ENCODE measurements around the gene LRTM2.

Gene LRTM2

GRCh38 chr12:1879633-1880032 lies 59.3 kb downstream of the LRTM2 start:
- Histone ChIP-seq H3K27ac (ENCODE audit: poor library complexity, severe bottlenecking) (no peak overlapping the region), H3K36me3 (ENCODE audit: low read depth) (no peaks in the 10 kb centered on the region), H3K9me3 (ENCODE audit: severe bottlenecking) (no peaks in the 10 kb centered on the region), H3K27me3 (ENCODE audit: insufficient read depth, poor library complexity, severe bottlenecking) (peaks cover 40% of the 10 kb centered on the region), H3K4me3 (ENCODE audit: severe bottlenecking) (no peak overlapping the region), H3K4me1 (ENCODE audit: insufficient read depth, poor library complexity, severe bottlenecking) (no peaks in the 10 kb centered on the region)
- ATAC-seq (ENCODE audit: low read depth) (no peak), DNase-seq (ENCODE audit: low spot score) (no peak)
- no peak for TF ChIP-seq CTCF (IDR thresholded peaks at IDR 0.05; ENCODE audit: poor library complexity, severe bottlenecking)

GRCh38 chr12:1880153-1880845 lies 59.9 kb downstream of the LRTM2 start:
- Histone ChIP-seq H3K4me1 (ENCODE audit: insufficient read depth, poor library complexity, severe bottlenecking) (no peaks in the 10 kb centered on the region), H3K27me3 (ENCODE audit: insufficient read depth, poor library complexity, severe bottlenecking) (peaks cover 33% of the 10 kb centered on the region), H3K4me3 (ENCODE audit: severe bottlenecking) (no peak overlapping the region), H3K36me3 (ENCODE audit: low read depth) (no peaks in the 10 kb centered on the region), H3K9me3 (ENCODE audit: severe bottlenecking) (no peaks in the 10 kb centered on the region), H3K27ac (ENCODE audit: poor library complexity, severe bottlenecking) (no peak overlapping the region)
- ATAC-seq (ENCODE audit: low read depth) = no peak
- no peak for TF ChIP-seq CTCF (IDR thresholded peaks at IDR 0.05; ENCODE audit: poor library complexity, severe bottlenecking)
- DNase-seq (ENCODE audit: low spot score) = no peak

GRCh38 chr12:1880876-1881275 lies 60.5 kb downstream of the LRTM2 start:
- H3K27ac ChIP-seq (ENCODE audit: poor library complexity, severe bottlenecking) = no peak overlapping the region
- no peaks in the 10 kb centered on the region for H3K36me3 ChIP-seq (ENCODE audit: low read depth)
- no peaks in the 10 kb centered on the region for H3K9me3 ChIP-seq (ENCODE audit: severe bottlenecking)
- no peak overlapping the region for H3K4me3 ChIP-seq (ENCODE audit: severe bottlenecking)
- TF ChIP-seq CTCF (IDR thresholded peaks at IDR 0.05; ENCODE audit: poor library complexity, severe bottlenecking) = no peak
- H3K27me3 ChIP-seq (ENCODE audit: insufficient read depth, poor library complexity, severe bottlenecking) = peaks cover 29% of the 10 kb centered on the region
- ATAC-seq (ENCODE audit: low read depth) (no peak), DNase-seq (ENCODE audit: low spot score) (no peak)
- H3K4me1 ChIP-seq (ENCODE audit: insufficient read depth, poor library complexity, severe bottlenecking) = no peaks in the 10 kb centered on the region

- Histone ChIP-seq H3K4me1 (ENCODE audit: insufficient read depth, poor library complexity, severe bottlenecking) (no peaks in the 10 kb centered on the region), H3K27me3 (ENCODE audit: insufficient read depth, poor library complexity, severe bottlenecking) (peaks cover 25% of the 10 kb centered on the region), H3K36me3 (ENCODE audit: low read depth) (no peaks in the 10 kb centered on the region), H3K4me3 (ENCODE audit: severe bottlenecking) (no peak overlapping the region), H3K9me3 (ENCODE audit: severe bottlenecking) (no peaks in the 10 kb centered on the region), H3K27ac (ENCODE audit: poor library complexity, severe bottlenecking) (no peak overlapping the region)
- ATAC-seq (ENCODE audit: low read depth) = no peak
- no peak for DNase-seq (ENCODE audit: low spot score)
- TF ChIP-seq CTCF (IDR thresholded peaks at IDR 0.05; ENCODE audit: poor library complexity, severe bottlenecking) = no peak
Measured at GRCh38 chr12:1881301-1881700, 60.9 kb downstream of the LRTM2 start.

- no peak for TF ChIP-seq CTCF (IDR thresholded peaks at IDR 0.05; ENCODE audit: poor library complexity, severe bottlenecking)
- Histone ChIP-seq H3K36me3 (ENCODE audit: low read depth) (no peaks in the 10 kb centered on the region), H3K9me3 (ENCODE audit: severe bottlenecking) (no peaks in the 10 kb centered on the region), H3K27ac (ENCODE audit: poor library complexity, severe bottlenecking) (no peak overlapping the region), H3K4me1 (ENCODE audit: insufficient read depth, poor library complexity, severe bottlenecking) (no peaks in the 10 kb centered on the region), H3K27me3 (ENCODE audit: insufficient read depth, poor library complexity, severe bottlenecking) (peaks cover 19% of the 10 kb centered on the region), H3K4me3 (ENCODE audit: severe bottlenecking) (no peak overlapping the region)
- ATAC-seq (ENCODE audit: low read depth) (no peak), DNase-seq (ENCODE audit: low spot score) (no peak)
Measured at GRCh38 chr12:1881936-1882335, 61.6 kb downstream of the LRTM2 start.

Measured in RWPE2 (cell line).